Upper lobe of left lung (tissue), 4 donors: ENCODE results near the gene SEMA5A.

Source experiments
- CTCF ChIP-seq, 6 experiments: fragments of 450-650 bp in 4 of 6; fragments of 200-600 bp in 2 of 6; sonication (generic) in 2 of 6; IDR thresholded peaks; one replicate each; pipeline ENCODE4 v1.5.1; 2016 to 2019; ENCODE audit warnings: antibody characterized with exemption in 6 of 6
- POLR2A ChIP-seq, 4 donors: fragments of 450-650 bp; IDR thresholded peaks; one replicate each; pipeline ENCODE4 v1.5.1; 2016 to 2017; ENCODE audit warnings: antibody characterized with exemption in 4 of 4, mild to moderate bottlenecking in 2 of 4

- no peak for TF ChIP-seq CTCF (IDR thresholded peaks at IDR 0.05)
- no peak for TF ChIP-seq POLR2A (IDR thresholded peaks at IDR 0.05)
Measured at GRCh38 chr5:9069650-9070049, 476.2 kb downstream of the SEMA5A start.
